B cell (primary cell): ENCODE measurements around the gene CTNS.

Experiments
- EZH2 ChIP-seq: IDR thresholded peaks from 2 replicates; pipeline ENCODE4 v1.6.1; 2012; ENCODE audit warnings: borderline replicate concordance, low read depth, mild to moderate bottlenecking, moderate library complexity, low read length; ENCODE audit not compliant: insufficient read depth, poor library complexity, severe bottlenecking
- TF ChIP-seq, protein P1 (sequence below): fragments of 200-600 bp; IDR thresholded peaks from one replicate; pipeline ENCODE4 v1.8.0; 2022; ENCODE audit warnings: antibody characterized with exemption, mild to moderate bottlenecking

- TF ChIP-seq, protein P1, sequence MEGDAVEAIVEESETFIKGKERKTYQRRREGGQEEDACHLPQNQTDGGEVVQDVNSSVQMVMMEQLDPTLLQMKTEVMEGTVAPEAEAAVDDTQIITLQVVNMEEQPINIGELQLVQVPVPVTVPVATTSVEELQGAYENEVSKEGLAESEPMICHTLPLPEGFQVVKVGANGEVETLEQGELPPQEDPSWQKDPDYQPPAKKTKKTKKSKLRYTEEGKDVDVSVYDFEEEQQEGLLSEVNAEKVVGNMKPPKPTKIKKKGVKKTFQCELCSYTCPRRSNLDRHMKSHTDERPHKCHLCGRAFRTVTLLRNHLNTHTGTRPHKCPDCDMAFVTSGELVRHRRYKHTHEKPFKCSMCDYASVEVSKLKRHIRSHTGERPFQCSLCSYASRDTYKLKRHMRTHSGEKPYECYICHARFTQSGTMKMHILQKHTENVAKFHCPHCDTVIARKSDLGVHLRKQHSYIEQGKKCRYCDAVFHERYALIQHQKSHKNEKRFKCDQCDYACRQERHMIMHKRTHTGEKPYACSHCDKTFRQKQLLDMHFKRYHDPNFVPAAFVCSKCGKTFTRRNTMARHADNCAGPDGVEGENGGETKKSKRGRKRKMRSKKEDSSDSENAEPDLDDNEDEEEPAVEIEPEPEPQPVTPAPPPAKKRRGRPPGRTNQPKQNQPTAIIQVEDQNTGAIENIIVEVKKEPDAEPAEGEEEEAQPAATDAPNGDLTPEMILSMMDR = no peak
- no peak for TF ChIP-seq EZH2
Observed at GRCh38 chr17:3603870-3604259, 32.7 kb upstream of the CTNS start.
